ENCODE measurements around the gene SPECC1L. TPM values are rescaled to one million over a fixed set of nuclear protein-coding genes. Genes with fewer than 3 reads are reported as not detected.

SPECC1L gene
- total RNA-seq, 5 donors from 2014 or later (not counting 1 experiment from before 2014, with no cell fraction given): 45.3 to 64.0 (median 54.5) TPM

DNA sequence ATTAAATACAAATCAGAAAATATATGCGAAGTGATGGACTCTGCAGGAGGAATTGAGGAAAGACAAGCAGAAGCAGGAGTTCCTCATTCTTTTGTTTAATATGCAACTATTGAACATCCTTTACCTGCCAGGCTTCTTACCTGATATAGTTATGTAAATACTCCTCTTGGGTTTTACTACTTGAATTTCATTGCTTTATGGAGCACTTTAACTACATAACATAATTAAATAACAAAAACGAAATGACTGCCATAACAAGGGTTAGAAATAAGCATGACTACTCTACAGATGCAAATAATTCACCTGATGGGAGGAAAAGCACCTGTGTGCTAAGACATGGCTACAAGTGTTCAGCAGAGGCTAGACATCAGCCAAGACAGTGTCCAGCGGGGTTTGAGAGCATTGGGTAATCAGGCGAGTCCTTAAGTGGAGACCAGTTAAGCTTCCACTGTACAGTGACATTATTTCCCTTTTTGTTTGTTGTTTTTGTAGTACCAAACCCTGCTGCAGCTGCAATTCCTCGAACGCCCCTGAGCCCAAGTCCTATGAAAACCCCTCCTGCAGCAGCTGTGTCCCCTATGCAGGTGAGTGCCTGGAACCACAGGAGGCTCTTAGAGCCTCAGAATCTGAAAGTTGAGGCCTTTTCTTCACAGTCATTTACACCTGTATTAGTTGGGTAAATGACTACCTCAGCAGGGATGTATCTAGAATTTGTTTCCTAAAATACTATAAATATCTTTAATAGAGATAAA lies 67.4 kb downstream of the SPECC1L start:
- WGBS (ENCODE audit: insufficient coverage): 100% methylated on average over 1 of the region's 6 CpGs

DNA sequence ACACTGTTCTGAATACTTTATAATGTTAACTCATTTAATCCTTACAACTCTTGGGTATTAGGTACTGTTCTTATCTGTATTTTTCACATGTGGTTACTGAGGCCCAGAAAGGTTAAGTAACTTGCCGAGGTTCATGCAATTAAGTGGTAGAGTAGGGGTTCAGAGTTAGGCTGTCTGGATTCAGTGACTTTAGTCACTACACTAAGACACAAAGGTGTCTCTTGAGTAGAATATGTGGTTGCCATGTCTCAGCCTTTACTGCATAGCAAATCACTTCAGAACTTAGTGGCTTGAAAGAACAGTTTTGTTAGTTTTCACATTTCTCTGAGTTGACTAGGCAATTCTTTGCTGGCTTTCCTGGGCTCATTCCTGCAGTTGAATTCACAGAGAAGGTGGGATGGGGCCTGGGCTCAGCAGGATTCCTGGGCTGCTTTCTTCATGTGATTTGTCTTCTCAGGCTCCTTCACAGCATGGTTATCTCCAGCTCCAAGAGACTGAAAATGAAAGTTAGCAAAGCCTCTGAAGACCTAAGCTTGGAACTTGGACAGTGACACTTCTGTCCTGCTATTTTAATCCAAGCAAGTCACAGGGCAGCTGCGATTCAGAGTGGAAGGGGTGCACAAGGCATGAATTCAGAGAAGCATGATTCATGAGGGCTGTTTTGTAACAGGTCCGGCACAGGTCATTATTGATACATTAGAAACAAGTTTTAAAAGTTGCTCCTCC lies 68.3 kb downstream of the SPECC1L start:
- Histone ChIP-seq H3K9me3 (no peaks in the 10 kb centered on the region), H3K4me3 (ENCODE audit: control insufficient read depth in 1 of 2, extremely low read depth in 1 of 2, low read length in 1 of 2) (no peak overlapping the region), H3K27me3 (replicated peaks in 1 of 2; ENCODE audit: control insufficient read depth in 2 of 2, extremely low read depth in 1 of 2, insufficient read depth in 2 of 2, low read length in 1 of 2) (no peaks in the 10 kb centered on the region), H3K27ac (ENCODE audit: low read length) (no peak overlapping the region), H3K36me3 (ENCODE audit: control insufficient read depth in 2 of 2, extremely low read depth in 1 of 2, insufficient read depth in 1 of 2, low read length in 1 of 2) (peaks cover 5 to 53% of the 10 kb centered on the region in 2 donors), H3K4me1 (ENCODE audit: control insufficient read depth in 1 of 2, extremely low read depth in 1 of 2, insufficient read depth in 2 of 2, low read length in 2 of 2) (no peaks in the 10 kb centered on the region)
- ChIA-PET CTCF (no interaction called here), POLR2A (no interaction called here)
- 94% methylated on average over 2 of the region's 3 CpGs for WGBS (ENCODE audit: insufficient coverage)
- Mint-ChIP-seq H3K27me3 (no peaks in the 10 kb centered on the region), H3K4me1 (peaks cover 7 to 10% (median 9%) of the 10 kb centered on the region in 3 donors), H3K36me3 (peaks cover 64% of the 10 kb centered on the region), H3K27ac (no peak overlapping the region), H3K4me3 (no peak overlapping the region), H3K9me3 (no peaks in the 10 kb centered on the region)
- no peak for ATAC-seq (replicated peaks in 1 of 4)
- no peak for DNase-seq

More for the DNA sequence above, 67.4 kb downstream of the SPECC1L start:
- Mint-ChIP-seq H3K27ac (no peak overlapping the region), H3K36me3 (peaks cover 61% of the 10 kb centered on the region), H3K27me3 (no peaks in the 10 kb centered on the region), H3K4me1 (peaks cover 7 to 10% (median 9%) of the 10 kb centered on the region in 3 donors), H3K4me3 (no peak overlapping the region), H3K9me3 (no peaks in the 10 kb centered on the region)
- H3K36me3 ChIP-seq (ENCODE audit: control insufficient read depth in 2 of 2, extremely low read depth in 1 of 2, insufficient read depth in 1 of 2, low read length in 1 of 2): peaks cover 5 to 52% of the 10 kb centered on the region in 2 donors
- ChIA-PET POLR2A (no interaction called here), CTCF (no interaction called here)
- H3K4me1 ChIP-seq (ENCODE audit: control insufficient read depth in 1 of 2, extremely low read depth in 1 of 2, insufficient read depth in 2 of 2, low read length in 2 of 2): no peaks in the 10 kb centered on the region
- H3K9me3 ChIP-seq: no peaks in the 10 kb centered on the region
- no peak overlapping the region for H3K4me3 ChIP-seq (ENCODE audit: control insufficient read depth in 1 of 2, extremely low read depth in 1 of 2, low read length in 1 of 2)
- H3K27me3 ChIP-seq (replicated peaks in 1 of 2; ENCODE audit: control insufficient read depth in 2 of 2, extremely low read depth in 1 of 2, insufficient read depth in 2 of 2, low read length in 1 of 2): no peaks in the 10 kb centered on the region
- no peak overlapping the region for H3K27ac ChIP-seq (ENCODE audit: low read length)
- DNase-seq (no peak), ATAC-seq (replicated peaks in 1 of 4) (no peak)

DNA sequence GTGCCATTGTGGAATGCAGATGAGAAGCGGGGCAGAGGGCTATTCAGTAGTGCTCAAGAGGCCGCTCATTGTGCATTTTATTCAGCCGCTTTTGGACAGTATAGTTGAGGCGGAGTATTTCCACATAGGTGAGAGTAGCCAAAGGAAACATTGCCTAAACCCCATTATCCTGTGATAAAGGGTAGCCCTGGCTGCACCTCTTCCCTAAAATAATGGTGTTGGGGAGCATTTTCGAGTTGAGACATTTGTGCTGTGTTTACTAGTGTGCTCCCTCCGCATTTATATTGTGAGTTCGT lies 68.8 kb downstream of the SPECC1L start:
- CTCF ChIA-PET: no interaction called here
- WGBS (ENCODE audit: insufficient coverage): 90% methylated on average over 2 of the region's 7 CpGs
- H3K9me3 ChIP-seq: no peaks in the 10 kb centered on the region
- H3K4me1 ChIP-seq (ENCODE audit: control insufficient read depth in 1 of 2, extremely low read depth in 1 of 2, insufficient read depth in 2 of 2, low read length in 2 of 2): no peaks in the 10 kb centered on the region
- Mint-ChIP-seq H3K36me3 (peaks cover 65% of the 10 kb centered on the region), H3K4me3 (no peak overlapping the region), H3K27ac (no peak overlapping the region), H3K4me1 (peaks cover 7 to 10% (median 9%) of the 10 kb centered on the region in 3 donors), H3K27me3 (no peaks in the 10 kb centered on the region), H3K9me3 (no peaks in the 10 kb centered on the region)
- no peaks in the 10 kb centered on the region for H3K27me3 ChIP-seq (replicated peaks in 1 of 2; ENCODE audit: control insufficient read depth in 2 of 2, extremely low read depth in 1 of 2, insufficient read depth in 2 of 2, low read length in 1 of 2)
- POLR2A ChIA-PET: no interaction called here
- ATAC-seq (replicated peaks in 1 of 4) (no peak), DNase-seq (no peak)
- H3K36me3 ChIP-seq (ENCODE audit: control insufficient read depth in 2 of 2, extremely low read depth in 1 of 2, insufficient read depth in 1 of 2, low read length in 1 of 2): peaks cover 5 to 52% of the 10 kb centered on the region in 2 donors
- H3K4me3 ChIP-seq (ENCODE audit: control insufficient read depth in 1 of 2, extremely low read depth in 1 of 2, low read length in 1 of 2): no peak overlapping the region
- H3K27ac ChIP-seq (ENCODE audit: low read length): no peak overlapping the region

DNA sequence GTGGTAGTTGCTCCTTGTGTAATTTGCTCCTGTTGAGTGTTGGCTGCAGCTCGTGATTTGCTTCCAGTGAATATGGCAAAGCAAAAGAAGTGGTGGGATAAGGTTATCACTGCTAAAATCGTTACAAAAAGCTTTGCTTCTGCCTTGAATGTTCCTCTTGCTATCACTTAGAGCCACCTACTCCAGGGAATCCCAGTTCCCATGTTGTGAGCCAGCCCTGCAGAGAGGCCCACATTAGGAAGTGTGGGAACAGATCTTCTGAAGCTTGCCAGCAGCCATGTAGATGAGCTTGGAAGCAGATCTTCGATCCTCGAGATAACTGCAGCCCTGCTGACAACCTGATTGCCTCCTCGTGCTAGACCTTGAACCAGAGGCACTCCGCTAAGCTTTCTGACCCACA lies 71.0 kb downstream of the SPECC1L start:
- Mint-ChIP-seq H3K27ac (no peak overlapping the region), H3K4me3 (no peak overlapping the region), H3K27me3 (no peaks in the 10 kb centered on the region), H3K4me1 (no peaks in the 10 kb centered on the region), H3K36me3 (peaks cover 67% of the 10 kb centered on the region), H3K9me3 (no peaks in the 10 kb centered on the region)
- ATAC-seq (replicated peaks in 1 of 4) (no peak), DNase-seq (no peak)
- no peaks in the 10 kb centered on the region for H3K9me3 ChIP-seq
- H3K4me1 ChIP-seq (ENCODE audit: control insufficient read depth in 1 of 2, extremely low read depth in 1 of 2, insufficient read depth in 2 of 2, low read length in 2 of 2): no peaks in the 10 kb centered on the region
- H3K27me3 ChIP-seq (replicated peaks in 1 of 2; ENCODE audit: control insufficient read depth in 2 of 2, extremely low read depth in 1 of 2, insufficient read depth in 2 of 2, low read length in 1 of 2): no peaks in the 10 kb centered on the region
- H3K27ac ChIP-seq (ENCODE audit: low read length): no peak overlapping the region
- ChIA-PET POLR2A (no interaction called here), CTCF (no interaction called here)
- 94% methylated on average over 3 of the region's 6 CpGs for WGBS (ENCODE audit: insufficient coverage)
- H3K36me3 ChIP-seq (ENCODE audit: control insufficient read depth in 2 of 2, extremely low read depth in 1 of 2, insufficient read depth in 1 of 2, low read length in 1 of 2): peaks cover 5 to 45% of the 10 kb centered on the region in 2 donors
- no peak overlapping the region for H3K4me3 ChIP-seq (ENCODE audit: control insufficient read depth in 1 of 2, extremely low read depth in 1 of 2, low read length in 1 of 2)

DNA sequence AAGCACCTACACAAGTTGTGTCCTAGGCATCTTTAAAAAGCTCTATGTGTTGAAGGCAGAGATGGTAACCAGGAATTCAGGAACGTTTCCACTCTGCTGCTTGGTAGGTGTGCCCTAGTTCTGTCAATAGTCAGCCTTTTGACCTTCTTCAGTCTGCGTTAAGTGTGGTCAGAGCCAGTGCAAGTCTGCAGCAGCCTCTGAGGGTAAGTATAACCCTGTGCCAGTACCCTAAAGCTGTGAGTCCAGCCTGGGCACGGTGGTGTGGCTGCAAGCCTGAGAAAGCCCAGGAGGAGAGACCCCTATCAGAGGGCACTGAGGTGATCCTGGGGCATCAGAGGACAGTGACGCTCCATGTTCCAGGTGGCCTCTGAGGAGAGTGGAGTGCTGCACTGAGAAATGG lies 80.0 kb downstream of the SPECC1L start:
- no peaks in the 10 kb centered on the region for H3K27me3 ChIP-seq (replicated peaks in 1 of 2; ENCODE audit: control insufficient read depth in 2 of 2, extremely low read depth in 1 of 2, insufficient read depth in 2 of 2, low read length in 1 of 2)
- ATAC-seq (replicated peaks in 1 of 4): no peak
- no peak overlapping the region for H3K27ac Mint-ChIP-seq
- ChIA-PET POLR2A (interaction anchor here in 1 of 2 donors (0.6 kb wide), 1 partner anchor 18 kb away, joined by 3 read pairs; no protein-coding TSS in a partner anchor), CTCF (no interaction called here)
- H3K4me3 Mint-ChIP-seq: no peak overlapping the region
- no peak for DNase-seq
- peaks cover 0 to 3% (median 0%) of the 10 kb centered on the region in 3 donors for H3K4me1 Mint-ChIP-seq
- 100% methylated on average over 3 of the region's 4 CpGs for WGBS (ENCODE audit: insufficient coverage)
- peaks cover 3 to 71% of the 10 kb centered on the region in 2 donors for H3K36me3 ChIP-seq (ENCODE audit: control insufficient read depth in 2 of 2, extremely low read depth in 1 of 2, insufficient read depth in 1 of 2, low read length in 1 of 2)
- H3K36me3 Mint-ChIP-seq: peaks cover 73% of the 10 kb centered on the region
- peaks cover 0 to 4% (median 0%) of the 10 kb centered on the region in 3 donors for H3K9me3 Mint-ChIP-seq
- no peak overlapping the region for H3K4me3 ChIP-seq (ENCODE audit: control insufficient read depth in 1 of 2, extremely low read depth in 1 of 2, low read length in 1 of 2)
- no peaks in the 10 kb centered on the region for H3K9me3 ChIP-seq
- no peaks in the 10 kb centered on the region for H3K4me1 ChIP-seq (ENCODE audit: control insufficient read depth in 1 of 2, extremely low read depth in 1 of 2, insufficient read depth in 2 of 2, low read length in 2 of 2)
- no peak overlapping the region for H3K27ac ChIP-seq (ENCODE audit: low read length)
- no peaks in the 10 kb centered on the region for H3K27me3 Mint-ChIP-seq

DNA sequence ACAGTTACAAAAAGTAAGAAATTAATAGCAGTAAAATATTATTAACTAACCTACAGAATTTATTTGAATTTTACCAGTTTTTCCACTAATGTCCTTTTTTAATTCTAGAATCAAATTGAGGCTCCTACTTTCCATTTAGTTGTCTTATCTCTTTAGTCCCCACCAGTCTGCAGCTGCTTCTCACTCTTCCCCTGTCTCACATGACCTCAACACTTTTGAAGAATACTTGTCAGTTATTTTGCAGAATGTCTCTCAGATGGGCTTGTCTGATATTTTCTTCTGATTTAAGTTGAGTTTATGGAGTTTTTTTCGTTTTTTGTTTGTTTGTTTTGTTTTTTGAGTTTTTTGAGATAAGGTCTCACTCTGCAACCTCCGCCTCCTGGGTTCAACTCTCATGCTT lies 82.5 kb downstream of the SPECC1L start:
- Histone ChIP-seq H3K9me3 (no peaks in the 10 kb centered on the region), H3K4me1 (ENCODE audit: control insufficient read depth in 1 of 2, extremely low read depth in 1 of 2, insufficient read depth in 2 of 2, low read length in 2 of 2) (no peaks in the 10 kb centered on the region), H3K4me3 (ENCODE audit: control insufficient read depth in 1 of 2, extremely low read depth in 1 of 2, low read length in 1 of 2) (no peak overlapping the region), H3K36me3 (ENCODE audit: control insufficient read depth in 2 of 2, extremely low read depth in 1 of 2, insufficient read depth in 1 of 2, low read length in 1 of 2) (peaks cover 7 to 53% of the 10 kb centered on the region in 2 donors), H3K27me3 (replicated peaks in 1 of 2; ENCODE audit: control insufficient read depth in 2 of 2, extremely low read depth in 1 of 2, insufficient read depth in 2 of 2, low read length in 1 of 2) (no peaks in the 10 kb centered on the region), H3K27ac (ENCODE audit: low read length) (no peak overlapping the region)
- no peak for DNase-seq
- 100% methylated on average over 1 of the region's 2 CpGs for WGBS (ENCODE audit: insufficient coverage)
- POLR2A ChIA-PET: no interaction called here
- Mint-ChIP-seq H3K36me3 (peaks cover 75% of the 10 kb centered on the region), H3K4me3 (no peak overlapping the region), H3K9me3 (peaks cover 0 to 4% (median 0%) of the 10 kb centered on the region in 3 donors), H3K4me1 (peaks cover 0 to 12% (median 0%) of the 10 kb centered on the region in 3 donors), H3K27ac (no peak overlapping the region), H3K27me3 (no peaks in the 10 kb centered on the region)
- ATAC-seq (replicated peaks in 1 of 4): no peak
- CTCF ChIA-PET: no interaction called here
